ENCODE data around the gene AP1G2.

- TF ChIP-seq YY1 (IDR thresholded peaks at IDR 0.05; ENCODE audit: low read depth) (no peak), RAD21 (IDR thresholded peaks at IDR 0.05; ENCODE audit: low read depth) (peak; percentile 62), TEAD4 (IDR thresholded peaks at IDR 0.05) (no peak), TCF12 (IDR thresholded peaks at IDR 0.05; ENCODE audit: low read depth) (no peak), CREB1 (IDR thresholded peaks at IDR 0.05; ENCODE audit: low read depth) (no peak), MAX (IDR thresholded peaks at IDR 0.05) (no peak)
Measured at GRCh38 chr14:23559010-23559925, 8.3 kb downstream of the AP1G2 start.

All from Ishikawa (cell line).